IMR-90 (cell line): ENCODE data around the gene MMP23B. TPM values are rescaled to one million over a fixed set of nuclear protein-coding genes. Genes with fewer than 3 reads are reported as not detected.

Source experiments
- ATAC-seq: fragments of 200-7000 bp; cut with Tn5 transposase; 2 replicates; pipeline ENCODE4 v1.9.1; 2020; ENCODE audit warnings: low read depth, mild to moderate bottlenecking, moderate library complexity
- BruUV-seq: library from RNA; stranded (reverse); fragments of 400-500 nt; replicated peaks from 2 replicates; lab custom pipeline; 2021; lab: Mats Ljungman, UMichigan
- CTCF ChIA-PET: fragments of 300-600 bp; formaldehyde crosslinking; extraction: SDS; loops from one replicate; lab custom pipeline; 2021; ENCODE audit warnings: antibody characterized with exemption; lab: Yijun Ruan, JAX
- POLR2A ChIA-PET: fragments of 300-600 bp; sonication (Branson Sonifier 250); formaldehyde crosslinking; loops from one replicate; lab custom pipeline; 2022; ENCODE audit warnings: antibody characterized with exemption; ENCODE audit not compliant: unreplicated experiment; lab: Charles Lee
- DNase-seq: peaks from one replicate; pipeline ENCODE4 v3.0.0; 2013
- H2AFZ ChIP-seq: replicated peaks from 2 replicates; pipeline ENCODE3; 2013; ENCODE audit warnings: low read length, mild to moderate bottlenecking; ENCODE audit not compliant: poor library complexity
- H2AK5ac ChIP-seq: 2 replicates; pipeline ENCODE4 v1.6.1; 2013; ENCODE audit warnings: low read depth, low read length, inconsistent platforms
- H2AK9ac ChIP-seq: replicated peaks from 2 replicates; pipeline ENCODE3; 2013; ENCODE audit warnings: mild to moderate bottlenecking, low read depth, low read length, moderate library complexity; ENCODE audit not compliant: poor library complexity
- H2BK120ac ChIP-seq: 2 replicates; pipeline ENCODE4 v1.6.1; 2013; ENCODE audit warnings: low read depth, low read length, inconsistent platforms
- H2BK15ac ChIP-seq: 3 replicates; pipeline ENCODE4 v1.6.1; 2013; ENCODE audit warnings: low read depth, low read length, inconsistent platforms
- H2BK20ac ChIP-seq: 2 replicates; pipeline ENCODE4 v1.6.1; 2013; ENCODE audit warnings: low read depth, mild to moderate bottlenecking, inconsistent platforms, low read length, moderate library complexity
- H2BK5ac ChIP-seq: 2 replicates; pipeline ENCODE4 v1.6.1; 2013; ENCODE audit warnings: mild to moderate bottlenecking, low read depth, low read length, inconsistent platforms; ENCODE audit not compliant: poor library complexity, severe bottlenecking
- H3K14ac ChIP-seq: replicated peaks from 2 replicates; pipeline ENCODE4 v1.6.1; 2013; ENCODE audit warnings: low read depth, low read length, inconsistent platforms
- H3K18ac ChIP-seq: 2 replicates; pipeline ENCODE4 v1.6.1; 2013; ENCODE audit warnings: low read depth, low read length, control low read depth
- H3K23ac ChIP-seq: 2 replicates; pipeline ENCODE4 v1.6.1; 2013; ENCODE audit warnings: low read depth, low read length, inconsistent platforms
- H3K27ac ChIP-seq: 2 replicates; pipeline ENCODE4 v1.5.1; 2013; ENCODE audit warnings: mild to moderate bottlenecking, control low read depth, low read length; ENCODE audit not compliant: insufficient read depth
- H3K27me3 ChIP-seq: 2 replicates; pipeline ENCODE4 v1.6.1; 2013; ENCODE audit warnings: low read length; ENCODE audit not compliant: control insufficient read depth, insufficient read depth
- H3K36me3 ChIP-seq: 2 replicates; pipeline ENCODE4 v1.6.1; 2013; ENCODE audit warnings: low read length, mixed read lengths; ENCODE audit not compliant: control insufficient read depth, insufficient read depth
- H3K4ac ChIP-seq: 2 replicates; pipeline ENCODE4 v1.6.1; 2013; ENCODE audit warnings: low read depth, low read length, inconsistent platforms
- H3K4me1 ChIP-seq: 2 replicates; pipeline ENCODE4 v1.6.1; 2013; ENCODE audit warnings: low read length, mixed read lengths; ENCODE audit not compliant: control insufficient read depth, insufficient read depth
- H3K4me2 ChIP-seq: 2 replicates; pipeline ENCODE4 v1.6.1; 2013; ENCODE audit warnings: low read depth, mild to moderate bottlenecking, control low read depth, low read length, moderate library complexity
- H3K4me3 ChIP-seq: 2 replicates; pipeline ENCODE4 v1.5.1; 2013; ENCODE audit warnings: low read depth, mild to moderate bottlenecking, control low read depth, low read length, moderate library complexity; ENCODE audit not compliant: insufficient read depth
- H3K56ac ChIP-seq: 2 replicates; pipeline ENCODE4 v1.6.1; 2013; ENCODE audit warnings: low read length, inconsistent platforms; ENCODE audit not compliant: insufficient read depth; ENCODE audit errors: extremely low read depth
- H3K79me1 ChIP-seq, 2 experiments: 2 replicates each; pipeline ENCODE4 v1.6.1; 2013; ENCODE audit warnings: low read length in 2 of 2, inconsistent platforms in 1 of 2, low read depth in 1 of 2
- H3K9ac ChIP-seq: 2 replicates; pipeline ENCODE4 v1.6.1; 2013; ENCODE audit warnings: low read depth, low read length, control low read depth
- H3K9me1 ChIP-seq: 2 replicates; pipeline ENCODE4 v1.6.1; 2013; ENCODE audit warnings: low read length, inconsistent platforms; ENCODE audit not compliant: insufficient read depth
- H3K9me3 ChIP-seq: 2 replicates; pipeline ENCODE4 v1.6.1; 2013; ENCODE audit warnings: low read length; ENCODE audit not compliant: control insufficient read depth, insufficient read depth
- H4K20me1 ChIP-seq: 2 replicates; pipeline ENCODE4 v1.6.1; 2013; ENCODE audit warnings: low read length, inconsistent platforms; ENCODE audit not compliant: insufficient read depth
- H4K5ac ChIP-seq: 2 replicates; pipeline ENCODE4 v1.6.1; 2013; ENCODE audit warnings: mild to moderate bottlenecking, low read depth, low read length, control low read depth
- H4K8ac ChIP-seq, 2 experiments: 2 replicates each; pipeline ENCODE4 v1.6.1; 2013; ENCODE audit warnings: low read depth in 2 of 2, low read length in 2 of 2, control low read depth in 1 of 2, inconsistent platforms in 1 of 2
- H4K91ac ChIP-seq: 2 replicates; pipeline ENCODE4 v1.6.1; 2013; ENCODE audit warnings: low read depth, low read length, inconsistent platforms; ENCODE audit not compliant: insufficient read depth
- BHLHE40 ChIP-seq: fragments of 150-350 bp; IDR thresholded peaks from 2 replicates; pipeline ENCODE4 v1.6.1; 2016; ENCODE audit warnings: mild to moderate bottlenecking, low read depth, low read length
- CHD1 ChIP-seq: IDR thresholded peaks from 2 replicates; pipeline ENCODE4 v1.6.1; 2012; ENCODE audit warnings: low read depth, low read length, improper control_type of control experiment
- FOS ChIP-seq: fragments of 150-350 bp; IDR thresholded peaks from 2 replicates; pipeline ENCODE4 v1.6.1; 2016; ENCODE audit warnings: low read depth, low read length
- MAFK ChIP-seq: IDR thresholded peaks from 2 replicates; pipeline ENCODE4 v1.6.1; 2012; ENCODE audit warnings: low read depth, low read length, improper control_type of control experiment
- MAZ ChIP-seq: IDR thresholded peaks from 2 replicates; pipeline ENCODE4 v1.6.1; 2012; ENCODE audit warnings: low read depth, mild to moderate bottlenecking, low read length, improper control_type of control experiment, moderate library complexity, borderline replicate concordance
- MXI1 ChIP-seq: IDR thresholded peaks from 2 replicates; pipeline ENCODE4 v1.6.1; 2012; ENCODE audit warnings: low read depth, mild to moderate bottlenecking, low read length, moderate library complexity, borderline replicate concordance
- NFE2L2 ChIP-seq: fragments of 150-350 bp; IDR thresholded peaks from 2 replicates; pipeline ENCODE4 v1.6.1; 2016; ENCODE audit warnings: low read depth, mild to moderate bottlenecking, low read length
- POLR2A ChIP-seq: IDR thresholded peaks from 2 replicates; pipeline ENCODE4 v1.6.1; 2012; ENCODE audit warnings: mild to moderate bottlenecking, low read depth, low read length
- RAD21 ChIP-seq: IDR thresholded peaks from 2 replicates; pipeline ENCODE4 v1.6.1; 2012; ENCODE audit warnings: low read length, improper control_type of control experiment
- RCOR1 ChIP-seq: IDR thresholded peaks from 2 replicates; pipeline ENCODE4 v1.6.1; 2012; ENCODE audit warnings: mild to moderate bottlenecking, low read length, improper control_type of control experiment; ENCODE audit not compliant: insufficient replicate concordance
- RFX5 ChIP-seq: IDR thresholded peaks from 2 replicates; pipeline ENCODE4 v1.8.0; 2012; ENCODE audit warnings: low read depth, mild to moderate bottlenecking, low read length, moderate library complexity
- SMC3 ChIP-seq: fragments of 150-350 bp; IDR thresholded peaks from 2 replicates; pipeline ENCODE4 v1.6.1; 2016; ENCODE audit warnings: low read depth, mild to moderate bottlenecking, antibody characterized with exemption, low read length, moderate library complexity
- WGBS, 2 experiments: methylation state at CpG; one replicate each; pipeline versions ENCODE4 v1.1.5 to v1.1.7; 2013; ENCODE audit warnings: missing lambda C conversion rate in 2 of 2; ENCODE audit not compliant: insufficient read length in 1 of 2; ENCODE audit errors: extremely low coverage in 2 of 2; 5-methylcytosine and 5-hydroxymethylcytosine counted together
- dilution Hi-C: fragments of 300-500 bp; cut with HindIII; formaldehyde crosslinking; loops from one replicate; pipeline ENCODE4 v1.14.3; 2018; ENCODE audit warnings: low sequenced_read_pairs; ENCODE audit not compliant: unreplicated experiment
- in situ Hi-C: fragments of 300-500 bp; cut with MboI; formaldehyde crosslinking; loops from 3 replicates; pipeline ENCODE4 v1.14.3; 2019; ENCODE audit warnings: low sequenced_read_pairs, inconsistent platforms, mixed read lengths
- intact Hi-C: fragments of 100-400 bp; cut with micrococcal nuclease; formaldehyde crosslinking; loops from 2 replicates; pipeline ENCODE4 v1.10.0; 2022
- polyA plus RNA-seq, 3 experiments: library from polyadenylated mRNA; depleted of rRNA; stranded (reverse); fragments of >200 nt; gene quantifications; 2 replicates each; pipeline ENCODE4 v1.2.3, GENCODE V29; 2012; ENCODE audit warnings: low replicate concordance in 1 of 3
- total RNA-seq: library from RNA; depleted of rRNA; stranded (reverse); fragments of >200 nt; gene quantifications from 2 replicates; pipeline ENCODE4 v1.2.3, GENCODE V29; 2012
- TF ChIP-seq, protein P1 (sequence below): fragments of 150-350 bp; IDR thresholded peaks from 2 replicates; pipeline ENCODE4 v1.6.1; 2016; ENCODE audit warnings: low read depth, mild to moderate bottlenecking, low read length, moderate library complexity, borderline replicate concordance

The MMP23B gene
- total and polyA plus RNA-seq, 2 of the 4 experiments (the other 2 are of a cell fraction), result 1.1 to 5.4 TPM

DNA sequence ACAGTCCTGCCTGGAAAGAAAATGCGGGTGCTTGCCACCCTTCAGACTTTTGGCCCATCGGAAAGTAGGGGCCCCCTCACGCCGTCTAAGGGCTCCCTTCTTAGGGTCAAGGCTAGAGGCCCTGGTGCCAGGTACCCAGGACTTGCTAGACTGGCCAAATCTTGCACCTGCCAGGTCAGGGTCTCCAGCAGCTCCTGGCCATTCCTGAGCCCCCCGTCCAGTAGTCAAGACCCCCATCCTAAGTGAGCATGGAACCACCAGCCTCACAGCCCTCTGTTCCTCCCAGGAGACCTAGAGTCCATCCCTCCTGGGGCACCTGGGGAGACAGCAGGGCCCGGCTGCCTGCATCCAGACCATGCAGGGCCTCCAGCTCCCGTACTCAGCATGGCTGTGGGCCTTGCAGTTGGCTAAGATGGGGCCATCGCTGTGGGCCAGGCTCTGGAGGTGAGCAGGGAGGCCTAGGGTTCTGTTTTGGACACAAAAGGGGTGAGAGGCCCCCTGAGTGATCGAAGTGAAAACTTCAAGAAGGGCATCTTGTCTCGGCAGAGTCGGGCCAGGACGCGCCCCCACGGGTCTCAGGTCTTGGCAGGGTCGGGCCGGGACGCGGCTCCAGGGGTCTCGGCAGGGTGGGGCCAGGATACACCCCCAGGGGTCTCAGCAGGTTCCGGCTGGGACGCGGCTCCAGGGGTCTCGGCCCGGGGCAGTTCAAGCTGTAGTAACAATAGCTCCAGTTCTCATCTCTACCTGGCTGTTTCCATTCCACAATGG, 38.0 kb upstream of the MMP23B start:
- ATAC-seq (no peak), DNase-seq (no peak)
- Histone ChIP-seq H3K27ac (no peak overlapping the region), H4K5ac (no peak overlapping the region), H3K4me3 (no peak overlapping the region), H4K20me1 (no peaks in the 10 kb centered on the region), H3K18ac (no peak overlapping the region), H3K4ac (no peak overlapping the region), H3K79me1 (no peaks in the 10 kb centered on the region), H4K8ac (no peak overlapping the region), H3K27me3 (peaks cover 21% of the 10 kb centered on the region), H3K9me3 (no peaks in the 10 kb centered on the region), H2BK5ac (no peak overlapping the region), H2AFZ (no peak overlapping the region), H3K4me2 (no peak overlapping the region), H2AK9ac (no peak overlapping the region), H2BK15ac (no peak overlapping the region), H3K56ac (no peak overlapping the region), H3K9ac (no peak overlapping the region), H3K14ac (no peak overlapping the region), H4K91ac (no peak overlapping the region), H3K36me3 (no peaks in the 10 kb centered on the region), H2BK120ac (no peak overlapping the region), H3K4me1 (peaks cover 4% of the 10 kb centered on the region; the same call in 1 of the 2 replicates), H3K23ac (no peak overlapping the region), H2AK5ac (no peak overlapping the region), H3K9me1 (no peaks in the 10 kb centered on the region), H2BK20ac (no peak overlapping the region)
- ChIA-PET POLR2A (no interaction called here), CTCF (no interaction called here)
- dilution Hi-C loops (no loop called here), in situ Hi-C loops (no loop called here), intact Hi-C loops (no loop called here)
- TF ChIP-seq SMC3, result no peak
- TF ChIP-seq BHLHE40, result no peak
- no peak for TF ChIP-seq RAD21
- TF ChIP-seq MXI1, result no peak
- TF ChIP-seq MAFK, result no peak
- TF ChIP-seq RCOR1, result no peak
- TF ChIP-seq CHD1, result no peak
- no peak for TF ChIP-seq NFE2L2
- TF ChIP-seq MAZ, result no peak
- no peak for TF ChIP-seq FOS
- TF ChIP-seq, protein P1, sequence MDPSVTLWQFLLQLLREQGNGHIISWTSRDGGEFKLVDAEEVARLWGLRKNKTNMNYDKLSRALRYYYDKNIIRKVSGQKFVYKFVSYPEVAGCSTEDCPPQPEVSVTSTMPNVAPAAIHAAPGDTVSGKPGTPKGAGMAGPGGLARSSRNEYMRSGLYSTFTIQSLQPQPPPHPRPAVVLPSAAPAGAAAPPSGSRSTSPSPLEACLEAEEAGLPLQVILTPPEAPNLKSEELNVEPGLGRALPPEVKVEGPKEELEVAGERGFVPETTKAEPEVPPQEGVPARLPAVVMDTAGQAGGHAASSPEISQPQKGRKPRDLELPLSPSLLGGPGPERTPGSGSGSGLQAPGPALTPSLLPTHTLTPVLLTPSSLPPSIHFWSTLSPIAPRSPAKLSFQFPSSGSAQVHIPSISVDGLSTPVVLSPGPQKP, result no peak
- TF ChIP-seq POLR2A, result no peak
- no peak for TF ChIP-seq RFX5
- BruUV-seq, result no TSS peak
- 75% methylated on average over 3 of the region's 24 CpGs; no CpG with 5 or more reads in 1 of the 2 experiments for WGBS, 2 experiments
